ENCODE results near the gene SLC66A3. TPM values are rescaled to one million over a fixed set of nuclear protein-coding genes. Genes with fewer than 3 reads are reported as not detected.

SLC66A3 gene
- polyA plus RNA-seq, 1 donor from 2014 or later: 7.0 TPM

- no peak for TF ChIP-seq TAF1 (IDR thresholded peaks at IDR 0.05; ENCODE audit: low read depth)
- no peak for TF ChIP-seq MXI1 (conservative IDR thresholded peaks at IDR 0.05; ENCODE audit: poor library complexity, severe bottlenecking)
- no peaks in the 10 kb centered on the region for H4K20me1 ChIP-seq (ENCODE audit: insufficient read depth)
Observed at GRCh38 chr2:11118761-11119160, 36.5 kb upstream of the SLC66A3 start.

GRCh38 chr2:11121099-11121822, 34.0 kb upstream of the SLC66A3 start:
- Histone ChIP-seq H3K27ac (ENCODE audit: low read length) (no peak overlapping the region), H3K9me3 (ENCODE audit: low read length) (no peaks in the 10 kb centered on the region), H3K4me2 (ENCODE audit: low read length) (no peak overlapping the region), H2AFZ (ENCODE audit: low read depth, low read length) (no peak overlapping the region), H3K36me3 (ENCODE audit: insufficient read depth, low read length) (no peaks in the 10 kb centered on the region), H3K9ac (ENCODE audit: low read length) (no peak overlapping the region), H3K4me3 (ENCODE audit: low read length) (no peak overlapping the region), H4K20me1 (ENCODE audit: insufficient read depth) (no peaks in the 10 kb centered on the region), H3K79me2 (replicated peaks; ENCODE audit: insufficient read depth, low read length) (no peaks in the 10 kb centered on the region), H3K9me2 (ENCODE audit: insufficient read depth, low read length) (no peaks in the 10 kb centered on the region), H3K27me3 (ENCODE audit: insufficient read depth, low read depth, low read length) (no peaks in the 10 kb centered on the region), H3F3A (ENCODE audit: insufficient read depth, low read length, poor library complexity, severe bottlenecking) (no peaks in the 10 kb centered on the region)
- TF ChIP-seq EP300 (conservative IDR thresholded peaks at IDR 0.05; ENCODE audit: poor library complexity, severe bottlenecking): no peak
- no peak for TF ChIP-seq EZH2 (IDR thresholded peaks at IDR 0.05; ENCODE audit: borderline replicate concordance, insufficient read depth, low read length, poor library complexity, severe bottlenecking)
- TF ChIP-seq MXI1 (conservative IDR thresholded peaks at IDR 0.05; ENCODE audit: poor library complexity, severe bottlenecking): no peak
- TF ChIP-seq POLR2AphosphoS5 (IDR thresholded peaks at IDR 0.05): no peak
- TF ChIP-seq SMC3 (conservative IDR thresholded peaks at IDR 0.05; ENCODE audit: poor library complexity): no peak
- no peak for TF ChIP-seq CTCF (IDR thresholded peaks at IDR 0.05; ENCODE audit: poor library complexity, severe bottlenecking)
- TF ChIP-seq TAF1 (IDR thresholded peaks at IDR 0.05; ENCODE audit: low read depth): no peak
- no peak for TF ChIP-seq REST (IDR thresholded peaks at IDR 0.05; ENCODE audit: borderline replicate concordance)
- TF ChIP-seq RAD21 (conservative IDR thresholded peaks at IDR 0.05): no peak

More at GRCh38 chr2:11118761-11119160, 36.5 kb upstream of the SLC66A3 start:
- no peaks in the 10 kb centered on the region for H3K36me3 ChIP-seq (ENCODE audit: insufficient read depth, low read length)
- H3K27me3 ChIP-seq (ENCODE audit: insufficient read depth, low read depth, low read length): no peaks in the 10 kb centered on the region
- no peak overlapping the region for H3K9ac ChIP-seq (ENCODE audit: low read length)
- H3K27ac ChIP-seq (ENCODE audit: low read length): no peak overlapping the region
- H3K9me3 ChIP-seq (ENCODE audit: low read length): no peaks in the 10 kb centered on the region
- H3K79me2 ChIP-seq (replicated peaks; ENCODE audit: insufficient read depth, low read length): no peaks in the 10 kb centered on the region
- no peak overlapping the region for H3K4me2 ChIP-seq (ENCODE audit: low read length)
- no peak overlapping the region for H2AFZ ChIP-seq (ENCODE audit: low read depth, low read length)
- H3F3A ChIP-seq (ENCODE audit: insufficient read depth, low read length, poor library complexity, severe bottlenecking): no peaks in the 10 kb centered on the region
- H3K4me3 ChIP-seq (ENCODE audit: low read length): no peak overlapping the region
- no peaks in the 10 kb centered on the region for H3K9me2 ChIP-seq (ENCODE audit: insufficient read depth, low read length)

Measured in neural cell (in vitro differentiated cells).